Chondrocyte (in vitro differentiated cells): Measurements from ENCODE around the gene TAB2. TPM values are rescaled to one million over a fixed set of nuclear protein-coding genes. Genes with fewer than 3 reads are reported as not detected.

Experiments
- DNase-seq: peaks from one replicate; pipeline ENCODE4 v3.0.0; 2021; ENCODE audit warnings: mixed read lengths, low spot score
- H3K27ac Mint-ChIP-seq: one replicate; pipeline ENCODE4 v1.8.0; 2021; ENCODE audit warnings: mild to moderate bottlenecking, moderate library complexity, mixed read lengths; ENCODE audit not compliant: unreplicated experiment
- H3K27me3 Mint-ChIP-seq: 2 replicates; pipeline ENCODE4 v1.8.0; 2021; ENCODE audit warnings: low read depth, mixed read lengths
- H3K36me3 Mint-ChIP-seq: 2 replicates; pipeline ENCODE4 v1.8.0; 2021; ENCODE audit warnings: low read depth, mixed read lengths
- H3K4me1 Mint-ChIP-seq: 2 replicates; pipeline ENCODE4 v1.8.0; 2021; ENCODE audit warnings: low read depth, mild to moderate bottlenecking, mixed read lengths
- H3K4me3 Mint-ChIP-seq: one replicate; pipeline ENCODE4 v1.8.0; 2021; ENCODE audit warnings: mild to moderate bottlenecking, moderate library complexity, mixed read lengths; ENCODE audit not compliant: unreplicated experiment
- H3K9me3 Mint-ChIP-seq: 2 replicates; pipeline ENCODE4 v1.8.0; 2021; ENCODE audit warnings: low read depth, mixed read lengths
- total RNA-seq: library from RNA; stranded (reverse); gene quantifications from 3 replicates; pipeline ENCODE4 v1.2.1, GENCODE V29; 2021
- TF ChIP-seq, protein P1 (sequence below): fragments of 200-600 bp; sonication (generic); IDR thresholded peaks from 2 replicates; pipeline ENCODE4 v1.5.0; 2021; ENCODE audit warnings: antibody characterized with exemption, mild to moderate bottlenecking, moderate library complexity

Gene TAB2
- total RNA-seq, 1 donor from 2014 or later = 54.9 TPM

DNA sequence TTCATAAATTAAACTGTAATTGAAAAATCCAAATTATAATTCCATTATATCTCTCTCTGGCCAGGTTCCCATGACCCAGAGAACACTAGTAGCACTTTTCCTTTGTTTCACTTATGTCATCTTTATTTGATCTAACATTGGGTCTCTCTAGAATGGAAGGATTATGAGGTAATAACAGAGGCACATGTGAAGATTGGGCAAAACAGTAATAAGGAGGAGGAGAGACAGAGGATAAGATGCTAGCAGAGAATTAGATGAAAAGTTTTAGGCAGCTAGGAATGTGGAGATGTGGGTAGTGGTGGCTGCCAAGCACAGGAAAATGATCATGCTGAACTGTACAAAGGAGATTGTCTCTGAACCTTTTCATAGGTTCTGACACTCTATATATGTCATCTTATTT lies 3.3 kb downstream of the TAB2 start:
- DNase-seq = no peak
- Mint-ChIP-seq H3K9me3 (no peaks in the 10 kb centered on the region), H3K27me3 (no peaks in the 10 kb centered on the region), H3K4me1 (peaks cover 73% of the 10 kb centered on the region), H3K4me3 (no peak overlapping the region), H3K36me3 (no peaks in the 10 kb centered on the region), H3K27ac (peak overlapping the region; percentile 76)
- TF ChIP-seq, protein P1, sequence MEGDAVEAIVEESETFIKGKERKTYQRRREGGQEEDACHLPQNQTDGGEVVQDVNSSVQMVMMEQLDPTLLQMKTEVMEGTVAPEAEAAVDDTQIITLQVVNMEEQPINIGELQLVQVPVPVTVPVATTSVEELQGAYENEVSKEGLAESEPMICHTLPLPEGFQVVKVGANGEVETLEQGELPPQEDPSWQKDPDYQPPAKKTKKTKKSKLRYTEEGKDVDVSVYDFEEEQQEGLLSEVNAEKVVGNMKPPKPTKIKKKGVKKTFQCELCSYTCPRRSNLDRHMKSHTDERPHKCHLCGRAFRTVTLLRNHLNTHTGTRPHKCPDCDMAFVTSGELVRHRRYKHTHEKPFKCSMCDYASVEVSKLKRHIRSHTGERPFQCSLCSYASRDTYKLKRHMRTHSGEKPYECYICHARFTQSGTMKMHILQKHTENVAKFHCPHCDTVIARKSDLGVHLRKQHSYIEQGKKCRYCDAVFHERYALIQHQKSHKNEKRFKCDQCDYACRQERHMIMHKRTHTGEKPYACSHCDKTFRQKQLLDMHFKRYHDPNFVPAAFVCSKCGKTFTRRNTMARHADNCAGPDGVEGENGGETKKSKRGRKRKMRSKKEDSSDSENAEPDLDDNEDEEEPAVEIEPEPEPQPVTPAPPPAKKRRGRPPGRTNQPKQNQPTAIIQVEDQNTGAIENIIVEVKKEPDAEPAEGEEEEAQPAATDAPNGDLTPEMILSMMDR = no peak

DNA sequence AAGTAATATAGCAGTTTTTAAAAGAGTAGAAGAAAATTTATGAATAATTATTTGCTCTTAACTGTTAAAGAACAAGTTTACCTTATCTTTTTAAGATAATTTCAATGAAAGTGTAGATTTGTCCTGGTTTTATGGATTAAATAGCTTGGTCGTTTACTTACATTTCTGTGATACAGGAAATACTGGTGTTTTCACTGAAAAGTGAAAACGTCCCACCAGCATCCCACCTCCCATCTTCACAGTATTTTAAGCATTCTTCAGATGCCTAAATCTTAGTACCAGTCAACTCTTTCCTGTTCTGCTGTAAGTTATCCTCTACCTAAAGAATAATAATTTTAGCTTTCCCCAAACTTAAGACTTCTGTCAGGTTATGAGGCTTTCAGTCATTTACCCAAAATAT lies 5.8 kb downstream of the TAB2 start:
- TF ChIP-seq, protein P1 = no peak
- Mint-ChIP-seq H3K27me3 (no peaks in the 10 kb centered on the region), H3K9me3 (no peaks in the 10 kb centered on the region), H3K4me1 (peaks cover 69% of the 10 kb centered on the region), H3K36me3 (no peaks in the 10 kb centered on the region), H3K27ac (peak overlapping the region; percentile 15), H3K4me3 (no peak overlapping the region)
- DNase-seq = no peak

DNA sequence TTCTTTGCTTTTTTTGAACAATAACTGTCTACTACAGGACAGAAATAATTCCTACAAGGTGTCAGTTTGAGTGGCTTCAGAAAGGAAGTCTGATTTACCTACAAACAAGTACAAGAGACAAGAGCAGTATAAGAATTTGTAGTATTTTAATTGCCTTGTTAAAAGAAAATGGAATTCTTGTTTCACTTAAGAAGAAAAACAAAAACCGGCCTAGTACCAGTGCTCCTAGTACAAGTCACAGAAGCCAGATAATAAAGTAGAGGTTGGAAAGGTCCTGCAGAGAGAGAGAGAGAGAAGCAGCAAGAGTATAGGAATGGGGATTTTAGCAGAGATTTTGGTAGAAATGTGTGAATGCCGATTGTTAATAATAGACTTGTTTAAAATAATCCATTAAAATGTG lies 6.4 kb downstream of the TAB2 start:
- TF ChIP-seq, protein P1 = no peak
- Mint-ChIP-seq H3K27ac (peak overlapping the region; percentile 15), H3K27me3 (no peaks in the 10 kb centered on the region), H3K9me3 (no peaks in the 10 kb centered on the region), H3K4me3 (no peak overlapping the region), H3K36me3 (no peaks in the 10 kb centered on the region), H3K4me1 (peaks cover 70% of the 10 kb centered on the region)
- no peak for DNase-seq

DNA sequence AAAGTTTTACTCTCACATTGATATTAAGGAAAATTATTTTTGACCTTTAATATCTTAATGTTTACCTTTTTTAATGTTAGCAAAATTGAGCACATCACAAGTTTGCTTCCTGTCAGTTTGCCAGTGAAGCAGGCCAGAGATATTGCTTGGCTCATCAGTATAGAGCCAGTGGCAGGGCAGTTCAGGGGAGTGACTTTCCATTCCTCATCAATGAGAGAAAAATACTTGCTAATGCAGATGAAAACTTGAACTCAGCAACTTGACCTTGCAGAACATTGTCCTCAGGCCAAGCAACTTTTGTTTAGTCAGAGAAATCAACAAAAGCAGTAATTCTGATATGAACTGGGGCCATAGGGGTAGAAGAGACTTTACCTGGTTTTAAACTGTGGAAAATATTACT lies 6.9 kb downstream of the TAB2 start:
- TF ChIP-seq, protein P1 = no peak
- peaks cover 2% of the 10 kb centered on the region for H3K36me3 Mint-ChIP-seq
- H3K27me3 Mint-ChIP-seq = no peaks in the 10 kb centered on the region
- H3K4me1 Mint-ChIP-seq = peaks cover 69% of the 10 kb centered on the region
- peak overlapping the region; percentile 45 for H3K27ac Mint-ChIP-seq
- DNase-seq = no peak
- H3K9me3 Mint-ChIP-seq = no peaks in the 10 kb centered on the region
- no peak overlapping the region for H3K4me3 Mint-ChIP-seq

DNA sequence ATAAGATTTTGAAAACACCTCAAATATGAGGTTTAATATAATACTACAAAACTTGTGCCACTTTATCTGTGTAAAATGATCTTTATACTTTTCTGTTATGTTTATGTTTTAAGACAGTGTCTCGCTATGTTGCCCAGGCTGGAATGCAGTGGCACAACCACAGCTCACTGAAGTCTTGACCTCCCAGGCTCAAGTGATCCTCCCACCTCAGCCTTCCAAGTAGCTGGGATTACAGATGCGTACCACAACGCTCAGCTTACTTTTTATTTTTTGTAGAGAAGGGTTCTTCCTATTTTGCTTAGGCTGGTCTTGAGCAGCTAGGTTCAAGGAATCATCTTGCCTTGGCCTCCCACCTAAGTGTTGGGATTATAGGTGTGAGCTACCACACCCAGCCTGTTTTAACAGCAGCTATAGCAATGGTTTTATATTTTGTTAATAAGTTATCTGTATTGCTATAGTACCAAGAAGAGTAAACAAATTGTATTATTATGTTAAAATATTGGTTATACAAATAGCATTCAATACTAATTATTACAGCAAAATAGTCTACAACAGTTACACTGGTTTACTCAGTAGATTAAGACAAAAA lies 8.2 kb downstream of the TAB2 start:
- peaks cover 64% of the 10 kb centered on the region for H3K4me1 Mint-ChIP-seq

More for the DNA sequence above, 8.2 kb downstream of the TAB2 start:
- no peak overlapping the region for H3K4me3 Mint-ChIP-seq
- H3K27ac Mint-ChIP-seq = no peak overlapping the region
- no peaks in the 10 kb centered on the region for H3K27me3 Mint-ChIP-seq
- H3K36me3 Mint-ChIP-seq = peaks cover 2% of the 10 kb centered on the region
- H3K9me3 Mint-ChIP-seq = no peaks in the 10 kb centered on the region
- TF ChIP-seq, protein P1 = no peak
- DNase-seq = no peak
